BJ (cell line): ENCODE results near the gene SPPL2C. TPM values are rescaled to one million over a fixed set of nuclear protein-coding genes. Genes with fewer than 3 reads are reported as not detected.

Experiments
- CTCF ChIA-PET: fragments of 350-600 bp; formaldehyde crosslinking; extraction: SDS; loops from one replicate; lab custom pipeline; 2021; ENCODE audit warnings: antibody characterized with exemption, inconsistent platforms; lab: Yijun Ruan, JAX
- POLR2A ChIA-PET: fragments of 300-600 bp; sonication (Branson Sonifier 250); formaldehyde crosslinking; extraction: SDS; loops from one replicate; lab custom pipeline; 2021; ENCODE audit warnings: antibody characterized with exemption; lab: Charles Lee
- DNase-seq: peaks from one replicate; pipeline ENCODE4 v3.0.0-alpha.2; 2011; ENCODE audit warnings: low read depth
- H3K27me3 ChIP-seq: 2 replicates; pipeline ENCODE4 v1.6.0; 2011; ENCODE audit warnings: low read length; ENCODE audit not compliant: control insufficient read depth, insufficient read depth
- H3K36me3 ChIP-seq: 2 replicates; pipeline ENCODE4 v1.5.1; 2011; ENCODE audit warnings: low read length; ENCODE audit not compliant: control insufficient read depth, insufficient read depth
- H3K4me3 ChIP-seq: 2 replicates; pipeline ENCODE4 v1.5.1; 2011; ENCODE audit warnings: low read depth, mild to moderate bottlenecking, control low read depth, low read length
- CTCF ChIP-seq: IDR thresholded peaks from 2 replicates; pipeline ENCODE4 v1.5.1; 2011; ENCODE audit warnings: low read depth, mild to moderate bottlenecking, control low read depth, inconsistent platforms, low read length, moderate library complexity; ENCODE audit not compliant: insufficient read depth
- polyA plus RNA-seq: library from polyadenylated mRNA; depleted of rRNA; stranded (reverse); fragments of >200 nt; gene quantifications from 2 replicates; pipeline ENCODE4 v1.2.3, GENCODE V29; 2011

SPPL2C gene
- polyA plus RNA-seq, 1 experiment: not detected

DNA sequence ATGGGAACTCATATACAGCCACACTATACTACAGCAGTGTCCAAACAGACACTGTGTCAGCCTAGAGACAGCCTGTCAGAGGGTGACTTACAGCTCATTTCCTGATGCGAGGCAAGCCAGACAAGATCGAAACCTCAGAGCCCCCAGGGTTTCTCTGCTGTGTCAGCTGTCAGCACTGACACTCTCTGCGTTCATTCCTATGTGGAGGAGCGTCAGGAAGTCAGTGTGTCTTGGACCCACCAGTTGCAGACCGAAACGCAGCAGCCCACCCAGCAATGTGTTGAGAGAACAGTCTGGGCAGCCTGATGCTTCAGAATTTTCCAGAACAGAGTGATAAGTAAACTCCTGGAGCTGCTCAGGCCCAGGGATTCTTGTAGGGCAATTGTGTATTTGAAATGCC, 29.0 kb downstream of the SPPL2C start:
- Histone ChIP-seq H3K4me3 (no peak overlapping the region), H3K27me3 (peaks cover 3% of the 10 kb centered on the region), H3K36me3 (no peaks in the 10 kb centered on the region)
- CTCF ChIA-PET: no interaction called here
- DNase-seq: no peak
- POLR2A ChIA-PET: no interaction called here
- no peak for TF ChIP-seq CTCF

GRCh38 chr17:45874151-45874550, 29.5 kb downstream of the SPPL2C start:
- no peak overlapping the region for H3K4me3 ChIP-seq
- CTCF ChIA-PET: no interaction called here
- POLR2A ChIA-PET: no interaction called here
- no peaks in the 10 kb centered on the region for H3K36me3 ChIP-seq
- H3K27me3 ChIP-seq: peaks cover 3% of the 10 kb centered on the region
- no peak for DNase-seq
- TF ChIP-seq CTCF: no peak

DNA sequence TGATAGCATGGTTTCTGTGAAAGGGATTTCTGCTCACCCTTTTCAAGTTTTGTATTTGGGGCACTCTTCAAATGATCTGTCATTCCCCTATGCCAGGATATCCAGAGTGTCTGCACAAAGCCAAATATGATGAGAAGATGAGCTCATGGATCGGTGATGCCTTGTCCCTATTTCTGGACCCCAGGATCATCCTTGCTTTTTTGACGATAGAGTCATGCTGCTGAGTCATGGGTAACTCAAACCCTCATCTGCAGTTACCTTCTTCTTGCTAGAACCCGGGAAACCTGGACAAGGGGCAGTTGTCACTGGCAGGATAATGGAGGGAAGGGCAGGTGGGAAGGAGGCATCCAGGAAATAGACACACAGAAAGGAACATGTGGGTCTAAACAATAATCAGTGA, 31.9 kb downstream of the SPPL2C start:
- no peak for DNase-seq
- Histone ChIP-seq H3K4me3 (no peak overlapping the region), H3K36me3 (no peaks in the 10 kb centered on the region), H3K27me3 (peaks cover 3% of the 10 kb centered on the region)
- no peak for TF ChIP-seq CTCF
- POLR2A ChIA-PET: interaction anchor here (0.6 kb wide), 1 partner anchor 11 kb away, joined by 4 read pairs; no protein-coding TSS in a partner anchor
- CTCF ChIA-PET: interaction anchor here (1.2 kb wide), 1 partner anchor 40 kb away, joined by 3 read pairs; no protein-coding TSS in a partner anchor

GRCh38 chr17:45877467-45877866, 32.8 kb downstream of the SPPL2C start:
- POLR2A ChIA-PET: no interaction called here
- CTCF ChIA-PET: interaction anchor here (1.2 to 1.7 kb wide), 2 partner anchors 26 to 41 kb away, joined by 3 to 4 read pairs; no protein-coding TSS in a partner anchor
- peaks cover 3% of the 10 kb centered on the region; the same call in 1 of the 2 replicates for H3K27me3 ChIP-seq
- H3K4me3 ChIP-seq: no peak overlapping the region
- no peaks in the 10 kb centered on the region for H3K36me3 ChIP-seq
- no peak for TF ChIP-seq CTCF
- DNase-seq: no peak

DNA sequence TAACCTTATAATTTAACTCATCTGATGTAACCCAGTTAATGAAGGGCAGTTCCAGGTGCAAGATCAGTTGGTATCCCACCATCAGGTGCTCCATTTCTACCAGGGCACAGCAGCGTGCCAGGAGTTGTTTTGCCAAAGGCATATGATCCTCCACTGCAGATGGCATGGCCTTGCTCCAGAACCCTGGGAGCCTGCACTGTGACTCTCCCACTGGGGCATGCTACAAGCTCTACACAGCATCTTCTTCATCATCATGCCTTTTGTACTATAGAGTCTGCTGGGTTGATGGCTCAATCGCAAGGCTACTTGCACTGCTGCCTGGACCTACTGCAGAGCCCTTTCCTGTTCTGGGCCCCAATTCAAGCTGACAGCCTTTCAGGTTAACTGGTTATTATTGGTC, 38.4 kb downstream of the SPPL2C start:
- H3K27me3 ChIP-seq: 0 out of 2 replicates have a peak, but pooled peaks cover 3% of the 10 kb centered on the region
- CTCF ChIA-PET: interaction anchor here (1.1 kb wide), 1 partner anchor 10 kb away, joined by 3 read pairs; no protein-coding TSS in a partner anchor
- no peak for DNase-seq
- no peak for TF ChIP-seq CTCF
- no peak overlapping the region for H3K4me3 ChIP-seq
- POLR2A ChIA-PET: no interaction called here
- no peaks in the 10 kb centered on the region for H3K36me3 ChIP-seq
